Fibroblast of gingiva (primary cell): Measurements from ENCODE around the gene ARHGAP24.
"Not testable (repeated sequence)": the region's sequence is repeated elsewhere in the genome, so short reads cannot be mapped to it uniquely, and the experiment has no call there.

ENCODE experiments used
- DNase-seq: peaks from one replicate; pipeline ENCODE4 v3.0.0-alpha.2; 2011; ENCODE audit warnings: low read depth

ARHGAP24 gene

GRCh38 chr4:85518526-85518925, 43.6 kb downstream of the ARHGAP24 start:
- not testable (repeated sequence) for DNase-seq

GRCh38 chr4:85520765-85521749, 46.1 kb downstream of the ARHGAP24 start:
- DNase-seq, result no peak

- DNase-seq, result no peak
Measured at GRCh38 chr4:85522277-85522676, 47.3 kb downstream of the ARHGAP24 start.

- DNase-seq, result no peak
Measured at GRCh38 chr4:85522836-85523235, 47.9 kb downstream of the ARHGAP24 start.

- DNase-seq, result no peak
Measured at GRCh38 chr4:85527815-85528214, 52.9 kb downstream of the ARHGAP24 start.

GRCh38 chr4:85531560-85532341, 56.8 kb downstream of the ARHGAP24 start:
- DNase-seq, result no peak

- DNase-seq, result no peak
Measured at GRCh38 chr4:85534120-85534519, 59.2 kb downstream of the ARHGAP24 start.

- DNase-seq, result no peak
Measured at GRCh38 chr4:85543832-85544231, 68.9 kb downstream of the ARHGAP24 start.

- DNase-seq, result no peak
Measured at GRCh38 chr4:85544751-85545150, 69.8 kb downstream of the ARHGAP24 start.

- DNase-seq, result no peak
Measured at GRCh38 chr4:85548116-85548515, 73.2 kb downstream of the ARHGAP24 start.

GRCh38 chr4:85548841-85549240, 73.9 kb downstream of the ARHGAP24 start:
- peak; percentile 63 for DNase-seq

GRCh38 chr4:85555206-85555605, 80.3 kb downstream of the ARHGAP24 start:
- peak; percentile 2 for DNase-seq

- no peak for DNase-seq
Measured at GRCh38 chr4:85556283-85556682, 81.3 kb downstream of the ARHGAP24 start.

- DNase-seq, result no peak
Measured at GRCh38 chr4:85557016-85557901, 82.3 kb downstream of the ARHGAP24 start.

GRCh38 chr4:85565761-85566480, 91.0 kb downstream of the ARHGAP24 start:
- DNase-seq, result peak; percentile 40

- DNase-seq, result no peak
Measured at GRCh38 chr4:85569730-85570299, 94.9 kb downstream of the ARHGAP24 start.

GRCh38 chr4:85570388-85570787, 95.4 kb downstream of the ARHGAP24 start:
- no peak for DNase-seq

- no peak for DNase-seq
Measured at GRCh38 chr4:85571008-85571407, 96.1 kb downstream of the ARHGAP24 start.

- DNase-seq, result no peak
Measured at GRCh38 chr4:85573270-85573669, 98.3 kb downstream of the ARHGAP24 start.

- no peak for DNase-seq
Measured at GRCh38 chr4:85577307-85577706, 102.4 kb downstream of the ARHGAP24 start.

- DNase-seq, result no peak
Measured at GRCh38 chr4:85579942-85580341, 105.0 kb downstream of the ARHGAP24 start.
